Esophagus muscularis mucosa (tissue), 4 donors: ENCODE measurements around the gene WDFY2. TPM values are rescaled to one million over a fixed set of nuclear protein-coding genes. Genes with fewer than 3 reads are reported as not detected.

Experiments
- DNase-seq: peaks from one replicate; pipeline ENCODE4 v3.0.0-alpha.2; 2017; ENCODE audit errors: extremely low spot score
- H3K27ac ChIP-seq, 4 donors: fragments of 200-600 bp; sonication (generic); replicated peaks in 1 of 4; 1 replicate in 3 of 4; 2 replicates in 1 of 4; pipeline ENCODE4 v1.5.1; 2016 to 2019; ENCODE audit warnings: mild to moderate bottlenecking in 1 of 4
- H3K27me3 ChIP-seq, 4 donors: fragments of 200-600 bp; sonication (generic); one replicate each; pipeline versions ENCODE4 v1.5.1 to v1.6.0; 2016 to 2019
- H3K36me3 ChIP-seq, 4 donors: fragments of 200-600 bp; sonication (generic); one replicate each; pipeline ENCODE4 v1.5.1; 2016 to 2019
- H3K4me1 ChIP-seq, 4 donors: fragments of 200-600 bp; sonication (generic); one replicate each; pipeline ENCODE4 v1.5.1; 2016 to 2019
- H3K4me3 ChIP-seq, 4 donors: fragments of 200-600 bp; sonication (generic); 1 replicate in 2 of 4; 2 replicates in 2 of 4; pipeline ENCODE4 v1.5.1; 2016 to 2019; ENCODE audit warnings: mild to moderate bottlenecking in 4 of 4, moderate library complexity in 1 of 4
- H3K9me3 ChIP-seq, 4 donors: fragments of 200-600 bp; sonication (generic); 1 replicate in 3 of 4; 2 replicates in 1 of 4; pipeline ENCODE4 v1.5.1; 2016 to 2019
- CTCF ChIP-seq, 3 experiments: fragments of 200-600 bp in 2 of 3; fragments of 450-650 bp in 1 of 3; sonication (generic) in 2 of 3; IDR thresholded peaks; one replicate each; pipeline ENCODE4 v1.5.1; 2017 to 2019; ENCODE audit warnings: antibody characterized with exemption in 3 of 3, mild to moderate bottlenecking in 2 of 3, moderate library complexity in 1 of 3
- EP300 ChIP-seq: sonication (generic); formaldehyde crosslinking; IDR thresholded peaks from one replicate; pipeline ENCODE4 v1.6.1; 2017; ENCODE audit warnings: antibody characterized with exemption
- POLR2A ChIP-seq: fragments of 450-650 bp; IDR thresholded peaks from one replicate; pipeline ENCODE4 v1.6.1; 2017; ENCODE audit warnings: antibody characterized with exemption, moderate library complexity, mild to moderate bottlenecking, low read depth
- POLR2AphosphoS5 ChIP-seq, 2 donors: sonication (generic); formaldehyde crosslinking; IDR thresholded peaks; one replicate each; pipeline ENCODE4 v1.6.1; 2017; ENCODE audit warnings: antibody characterized with exemption in 2 of 2
- WGBS: methylation state at CpG from one replicate; pipeline ENCODE4 v1.1.5; 2018; 5-methylcytosine and 5-hydroxymethylcytosine counted together
- intact Hi-C: fragments of 100-400 bp; cut with DNase I; formaldehyde crosslinking; loops from one replicate; pipeline ENCODE4 v1.15.1; 2023
- total RNA-seq, 4 donors: library from RNA; depleted of rRNA; stranded (reverse); fragments of >200 nt; gene quantifications; one replicate each; pipeline versions ENCODE4 v1.1.0 to v1.2.1, GENCODE V29; 2016

The WDFY2 gene
- total RNA-seq, 4 donors from 2014 or later: 4.7 to 8.7 (median 5.7) TPM

- intact Hi-C loops: no loop called here
- WGBS: 69% methylated on average over 11 of the region's 11 CpGs
- Histone ChIP-seq H3K4me3 (no peak overlapping the region), H3K27ac (peak overlapping the region; percentile 60 to 78 (median 70)), H3K36me3 (peaks cover 0 to 66% (median 14%) of the 10 kb centered on the region in 4 donors), H3K27me3 (no peaks in the 10 kb centered on the region), H3K9me3 (no peaks in the 10 kb centered on the region), H3K4me1 (peaks cover 22 to 35% (median 28%) of the 10 kb centered on the region in 4 donors)
- TF ChIP-seq POLR2AphosphoS5 (IDR thresholded peaks at IDR 0.05) (peak; percentile 56 to 72), CTCF (IDR thresholded peaks at IDR 0.05) (no peak)
- DNase-seq: peak; percentile 92
Measured at GRCh38 chr13:51769455-51770127, 185.3 kb downstream of the WDFY2 start.

GRCh38 chr13:51770160-51770559, 185.9 kb downstream of the WDFY2 start:
- Histone ChIP-seq H3K4me1 (peaks cover 17 to 30% (median 23%) of the 10 kb centered on the region in 4 donors), H3K36me3 (peaks cover 0 to 66% (median 14%) of the 10 kb centered on the region in 4 donors), H3K4me3 (no peak overlapping the region), H3K27me3 (no peaks in the 10 kb centered on the region), H3K9me3 (no peaks in the 10 kb centered on the region), H3K27ac (peak overlapping the region; percentile 60 to 78 (median 70))
- peak; percentile 62 for DNase-seq
- WGBS: 95% methylated on average over 6 of the region's 6 CpGs
- TF ChIP-seq POLR2AphosphoS5 (IDR thresholded peaks at IDR 0.05) (no peak), EP300 (no peak), CTCF (IDR thresholded peaks at IDR 0.05) (no peak)
- intact Hi-C loops: no loop called here

GRCh38 chr13:51770681-51771417, 186.6 kb downstream of the WDFY2 start:
- Histone ChIP-seq H3K4me1 (peaks cover 17 to 30% (median 23%) of the 10 kb centered on the region in 4 donors), H3K27me3 (no peaks in the 10 kb centered on the region), H3K9me3 (no peaks in the 10 kb centered on the region), H3K36me3 (peaks cover 0 to 66% (median 14%) of the 10 kb centered on the region in 4 donors), H3K4me3 (no peak overlapping the region), H3K27ac (peak overlapping the region; percentile 60 to 78 (median 70))
- intact Hi-C loops: no loop called here
- 90% methylated on average over 5 of the region's 11 CpGs for WGBS
- peak; percentile 5 for DNase-seq
- TF ChIP-seq POLR2AphosphoS5 (IDR thresholded peaks at IDR 0.05) (no peak), EP300 (no peak), CTCF (IDR thresholded peaks at IDR 0.05) (no peak), POLR2A (no peak)

GRCh38 chr13:51771418-51772104, 187.3 kb downstream of the WDFY2 start:
- Histone ChIP-seq H3K4me3 (no peak overlapping the region), H3K27ac (peak overlapping the region in 1 of 4 donors; percentile 78), H3K27me3 (no peaks in the 10 kb centered on the region), H3K36me3 (peaks cover 0 to 62% (median 14%) of the 10 kb centered on the region in 4 donors), H3K9me3 (no peaks in the 10 kb centered on the region), H3K4me1 (peaks cover 17 to 30% (median 23%) of the 10 kb centered on the region in 4 donors)
- no peak for DNase-seq
- no peak for TF ChIP-seq CTCF (IDR thresholded peaks at IDR 0.05)
- intact Hi-C loops: no loop called here
- 92% methylated on average over 17 of the region's 17 CpGs for WGBS
